ENCODE data around the gene SLC7A14.

DNA sequence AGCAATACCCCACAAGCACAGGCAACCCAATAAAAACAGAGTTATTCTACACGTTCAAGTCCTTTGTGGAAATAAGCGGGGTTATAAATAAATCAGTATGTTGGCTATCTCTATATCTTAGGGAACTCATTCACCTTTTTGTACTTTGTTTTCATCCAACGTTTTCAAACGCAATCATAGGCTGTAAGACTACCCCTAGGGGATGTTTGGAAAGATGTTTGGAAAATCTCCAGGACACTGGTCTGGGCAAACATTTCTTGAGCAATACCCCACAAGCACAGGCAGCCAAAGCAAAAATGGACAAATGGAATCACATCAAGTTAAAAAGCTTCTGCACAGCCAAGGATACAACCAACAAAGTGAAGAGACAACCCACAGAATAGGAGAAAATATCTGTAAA, 97.1 kb downstream of the SLC7A14 start:
- TF ChIP-seq CTCF (IDR thresholded peaks at IDR 0.05 in 2 of 3, conservative IDR thresholded peaks at IDR 0.05 in 1 of 3; ENCODE audit: borderline replicate concordance in 1 of 3, insufficient read depth in 1 of 3, low read depth in 2 of 3, low read length in 2 of 3) (no peak), SP1 (IDR thresholded peaks at IDR 0.05; ENCODE audit: low read depth) (no peak), ELF1 (IDR thresholded peaks at IDR 0.05; ENCODE audit: borderline replicate concordance, low read depth) (no peak), POLR2AphosphoS5 (IDR thresholded peaks at IDR 0.05; ENCODE audit: low read depth, low read length) (no peak), YY1 (IDR thresholded peaks at IDR 0.05; ENCODE audit: extremely low read depth, insufficient replicate concordance, low read depth, low read length) (no peak), EZH2 (IDR thresholded peaks at IDR 0.05) (no peak), JUND (IDR thresholded peaks at IDR 0.05) (no peak), EZH2phosphoT487 (IDR thresholded peaks at IDR 0.05; ENCODE audit: borderline replicate concordance) (no peak), REST (IDR thresholded peaks at IDR 0.05; ENCODE audit: low read depth) (no peak)
- TF ChIP-seq, protein P1, sequence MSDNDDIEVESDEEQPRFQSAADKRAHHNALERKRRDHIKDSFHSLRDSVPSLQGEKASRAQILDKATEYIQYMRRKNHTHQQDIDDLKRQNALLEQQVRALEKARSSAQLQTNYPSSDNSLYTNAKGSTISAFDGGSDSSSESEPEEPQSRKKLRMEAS (IDR thresholded peaks at IDR 0.05): no peak
